RWPE2 (cell line): ENCODE data around the gene ITSN1.

Experiments
- ATAC-seq: fragments of 200-7000 bp; cut with Tn5 transposase; 3 replicates; pipeline ENCODE4 v1.9.1; 2021; ENCODE audit warnings: low read depth
- DNase-seq: peaks from one replicate; pipeline ENCODE4 v3.0.0-alpha.2; 2020; ENCODE audit warnings: low spot score
- H3K27ac ChIP-seq: fragments of 450-650 bp; 2 replicates; pipeline ENCODE4 v1.5.1; 2017; ENCODE audit warnings: mild to moderate bottlenecking; ENCODE audit not compliant: poor library complexity, severe bottlenecking
- H3K27me3 ChIP-seq: fragments of 250-450 bp; sonication (Bioruptor Pico); 2 replicates; pipeline ENCODE4 v1.5.1; 2021; ENCODE audit warnings: mild to moderate bottlenecking, moderate library complexity; ENCODE audit not compliant: insufficient read depth, poor library complexity, severe bottlenecking
- H3K36me3 ChIP-seq: fragments of 250-450 bp; sonication (Bioruptor Pico); 2 replicates; pipeline ENCODE4 v1.5.1; 2020; ENCODE audit warnings: low read depth, mild to moderate bottlenecking, moderate library complexity
- H3K4me1 ChIP-seq: fragments of 250-450 bp; sonication (Bioruptor Pico); 2 replicates; pipeline ENCODE4 v1.5.1; 2021; ENCODE audit warnings: mild to moderate bottlenecking, moderate library complexity; ENCODE audit not compliant: insufficient read depth, poor library complexity, severe bottlenecking
- H3K4me3 ChIP-seq: fragments of 250-450 bp; sonication (Bioruptor Pico); 2 replicates; pipeline ENCODE4 v1.5.1; 2021; ENCODE audit warnings: mild to moderate bottlenecking, moderate library complexity; ENCODE audit not compliant: severe bottlenecking
- H3K9me3 ChIP-seq: fragments of 250-450 bp; sonication (Bioruptor Pico); 2 replicates; pipeline ENCODE4 v1.5.1; 2021; ENCODE audit warnings: mild to moderate bottlenecking, moderate library complexity; ENCODE audit not compliant: severe bottlenecking
- TF ChIP-seq, protein P1 (sequence below): fragments of 450-650 bp; IDR thresholded peaks from one replicate; pipeline ENCODE4 v1.5.1; 2017; ENCODE audit warnings: mild to moderate bottlenecking, moderate library complexity; ENCODE audit not compliant: poor library complexity, severe bottlenecking

Gene ITSN1

DNA sequence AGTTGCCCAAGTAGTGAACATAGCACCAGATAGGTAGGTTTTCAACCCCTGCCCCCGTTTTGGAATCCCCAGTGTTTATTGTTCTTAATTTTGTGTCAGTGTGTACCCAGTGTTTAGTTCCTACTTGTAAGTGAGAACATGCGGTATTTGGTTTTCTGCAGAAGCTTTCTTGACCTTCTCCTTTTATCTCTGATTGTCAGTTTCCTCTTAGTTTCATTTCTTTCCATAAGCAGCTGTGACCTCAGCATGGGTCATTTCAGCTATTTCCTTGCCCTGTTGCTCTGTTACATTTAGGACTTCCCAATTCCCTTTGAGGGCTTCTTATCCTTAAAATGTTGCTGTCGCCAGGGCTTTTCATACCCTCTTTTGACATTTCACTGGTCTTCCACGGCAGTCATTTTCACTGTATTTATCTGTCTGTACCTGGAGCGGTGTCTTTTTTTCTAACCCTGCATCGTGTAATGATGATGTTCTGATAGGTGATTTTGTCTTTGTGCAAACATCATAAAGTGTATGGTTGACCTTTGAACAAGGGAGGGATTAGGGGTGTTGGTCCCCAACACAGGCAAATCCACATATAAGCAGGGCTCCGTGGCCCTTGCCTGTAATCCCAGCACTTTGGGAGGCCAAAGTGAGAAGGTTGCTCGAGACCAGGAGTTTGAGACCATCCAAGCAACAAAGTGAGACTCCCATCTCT, 15.0 kb downstream of the ITSN1 start:
- peak overlapping the region; percentile 90 for H3K27ac ChIP-seq
- no peak for ATAC-seq

DNA sequence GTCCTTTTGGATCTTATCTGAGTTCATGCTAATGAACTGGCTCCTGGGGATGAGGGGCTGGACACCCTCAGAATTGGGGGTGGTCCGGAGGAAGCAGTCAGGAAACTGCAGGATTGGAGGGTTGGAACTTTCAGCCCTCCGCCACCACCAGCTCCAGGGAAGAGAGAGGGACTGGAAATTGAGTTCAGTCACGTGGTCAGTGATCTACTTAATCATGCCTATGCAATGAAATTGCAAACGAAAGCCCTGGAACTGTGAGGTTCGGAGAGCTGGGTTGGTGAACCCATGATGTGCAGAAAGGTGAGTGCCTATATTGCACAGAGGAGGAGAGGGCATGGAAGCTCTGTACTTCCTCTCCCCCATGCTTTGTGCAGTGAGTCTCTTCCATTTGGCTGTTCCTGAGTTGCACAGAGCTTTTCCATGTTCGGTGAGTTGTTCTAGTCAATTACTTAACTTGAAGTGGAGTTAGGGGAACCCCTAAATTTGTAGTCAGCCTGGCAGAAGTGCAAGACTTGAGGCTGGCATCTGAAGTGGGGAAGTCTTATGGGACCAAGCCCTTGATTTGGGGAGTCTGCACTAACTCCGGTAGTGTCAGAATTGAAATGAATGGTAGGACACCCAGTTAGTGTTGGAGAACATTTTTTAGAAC, 16.7 kb downstream of the ITSN1 start:
- H3K27me3 ChIP-seq = no peaks in the 10 kb centered on the region
- no peak overlapping the region for H3K4me3 ChIP-seq
- H3K9me3 ChIP-seq = peaks cover 8% of the 10 kb centered on the region
- ATAC-seq (no peak), DNase-seq (no peak)
- TF ChIP-seq, protein P1, sequence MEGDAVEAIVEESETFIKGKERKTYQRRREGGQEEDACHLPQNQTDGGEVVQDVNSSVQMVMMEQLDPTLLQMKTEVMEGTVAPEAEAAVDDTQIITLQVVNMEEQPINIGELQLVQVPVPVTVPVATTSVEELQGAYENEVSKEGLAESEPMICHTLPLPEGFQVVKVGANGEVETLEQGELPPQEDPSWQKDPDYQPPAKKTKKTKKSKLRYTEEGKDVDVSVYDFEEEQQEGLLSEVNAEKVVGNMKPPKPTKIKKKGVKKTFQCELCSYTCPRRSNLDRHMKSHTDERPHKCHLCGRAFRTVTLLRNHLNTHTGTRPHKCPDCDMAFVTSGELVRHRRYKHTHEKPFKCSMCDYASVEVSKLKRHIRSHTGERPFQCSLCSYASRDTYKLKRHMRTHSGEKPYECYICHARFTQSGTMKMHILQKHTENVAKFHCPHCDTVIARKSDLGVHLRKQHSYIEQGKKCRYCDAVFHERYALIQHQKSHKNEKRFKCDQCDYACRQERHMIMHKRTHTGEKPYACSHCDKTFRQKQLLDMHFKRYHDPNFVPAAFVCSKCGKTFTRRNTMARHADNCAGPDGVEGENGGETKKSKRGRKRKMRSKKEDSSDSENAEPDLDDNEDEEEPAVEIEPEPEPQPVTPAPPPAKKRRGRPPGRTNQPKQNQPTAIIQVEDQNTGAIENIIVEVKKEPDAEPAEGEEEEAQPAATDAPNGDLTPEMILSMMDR = no peak
- peaks cover 21% of the 10 kb centered on the region for H3K4me1 ChIP-seq
- no peak overlapping the region for H3K27ac ChIP-seq
- H3K36me3 ChIP-seq = no peaks in the 10 kb centered on the region

More for the DNA sequence above, 15.0 kb downstream of the ITSN1 start:
- TF ChIP-seq, protein P1 = no peak
- DNase-seq = no peak
- H3K27me3 ChIP-seq = no peaks in the 10 kb centered on the region
- no peak overlapping the region for H3K4me3 ChIP-seq
- H3K9me3 ChIP-seq = peaks cover 8% of the 10 kb centered on the region
- peaks cover 21% of the 10 kb centered on the region for H3K4me1 ChIP-seq
- no peaks in the 10 kb centered on the region for H3K36me3 ChIP-seq

DNA sequence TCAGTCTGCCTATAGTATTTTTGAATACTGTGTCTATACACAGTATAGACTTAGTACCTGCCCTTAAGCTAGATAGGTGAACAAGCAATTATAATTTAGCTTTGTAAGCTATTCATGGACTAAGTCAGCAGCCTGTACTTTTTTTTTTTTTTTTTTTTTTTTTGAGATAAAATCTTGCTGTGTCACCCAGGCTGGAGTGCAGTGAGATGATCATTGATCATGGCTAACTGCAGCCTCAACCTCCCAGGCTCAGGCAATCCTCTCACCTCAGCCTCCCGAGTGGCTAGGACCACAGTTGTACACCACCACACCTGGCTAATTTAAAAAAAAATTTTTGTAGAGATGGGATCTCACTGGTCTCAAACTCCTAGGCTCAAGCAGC, 17.3 kb downstream of the ITSN1 start:
- Histone ChIP-seq H3K4me3 (no peak overlapping the region), H3K9me3 (peaks cover 8% of the 10 kb centered on the region), H3K36me3 (no peaks in the 10 kb centered on the region), H3K4me1 (peaks cover 21% of the 10 kb centered on the region), H3K27me3 (no peaks in the 10 kb centered on the region), H3K27ac (no peak overlapping the region)
- DNase-seq = no peak
- TF ChIP-seq, protein P1 = no peak
- ATAC-seq = no peak

DNA sequence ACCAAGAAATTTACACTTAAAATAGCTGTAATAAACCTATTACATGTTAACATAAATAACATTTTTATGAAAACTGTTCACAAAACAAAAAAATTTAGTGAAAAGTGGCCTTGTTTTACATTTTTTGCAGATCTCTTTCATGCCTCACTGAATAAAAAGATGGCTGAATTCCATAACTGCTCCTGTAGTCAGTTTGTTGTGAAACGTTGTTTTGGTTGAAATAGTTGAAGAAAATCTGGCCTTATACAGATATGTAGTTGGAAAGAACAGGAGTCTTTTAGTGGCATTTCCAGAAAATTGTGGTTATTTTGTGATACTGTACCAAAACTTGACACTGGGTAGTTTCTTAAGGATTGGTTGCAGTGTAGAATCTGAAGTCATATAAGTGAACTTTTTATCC, 18.1 kb downstream of the ITSN1 start:
- DNase-seq = no peak
- ATAC-seq = no peak
- H3K27me3 ChIP-seq = no peaks in the 10 kb centered on the region
- H3K27ac ChIP-seq = no peak overlapping the region
- TF ChIP-seq, protein P1 = no peak
- no peak overlapping the region for H3K4me3 ChIP-seq
- H3K9me3 ChIP-seq = peaks cover 8% of the 10 kb centered on the region
- H3K36me3 ChIP-seq = no peaks in the 10 kb centered on the region
- peaks cover 18% of the 10 kb centered on the region for H3K4me1 ChIP-seq

DNA sequence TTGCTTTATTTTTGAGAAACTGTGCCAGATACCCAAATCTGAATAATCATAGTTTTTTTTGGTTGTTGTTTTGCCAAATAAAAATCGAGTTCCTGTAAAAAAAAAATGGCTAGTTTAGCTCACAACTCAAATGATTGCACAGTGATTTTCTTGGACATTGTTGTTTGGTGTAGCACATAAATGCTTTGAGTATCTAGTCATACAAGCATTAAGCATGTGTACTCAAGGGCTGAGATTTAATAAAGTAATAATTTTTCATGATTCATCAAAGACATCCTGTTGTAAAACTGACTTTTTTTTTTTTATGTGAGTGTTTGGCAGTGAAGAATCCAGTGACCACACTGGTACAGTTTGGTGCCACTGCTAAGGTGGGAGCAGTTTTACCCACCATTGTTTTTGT, 18.8 kb downstream of the ITSN1 start:
- Histone ChIP-seq H3K4me1 (peaks cover 16% of the 10 kb centered on the region), H3K27ac (peak overlapping the region; percentile 28), H3K36me3 (no peaks in the 10 kb centered on the region), H3K4me3 (no peak overlapping the region), H3K27me3 (no peaks in the 10 kb centered on the region), H3K9me3 (peaks cover 8% of the 10 kb centered on the region)
- ATAC-seq (peak; percentile 57; the same call in 1 of the 3 replicates), DNase-seq (no peak)
- TF ChIP-seq, protein P1 = no peak
